Ramos (cell line): ENCODE data around the gene MIER2.
"Not testable (repeated sequence)": the region's sequence is repeated elsewhere in the genome, so short reads cannot be mapped to it uniquely, and the experiment has no call there.

Source experiments
- in situ Hi-C: fragments of 300-500 bp; cut with MboI; formaldehyde crosslinking; loops from one replicate; pipeline ENCODE4 v1.14.3; 2022; ENCODE audit warnings: low sequenced_read_pairs; ENCODE audit not compliant: unreplicated experiment

The MIER2 gene

GRCh38 chr19:344625-345319 lies at the start of gene MIER2:
TSS of gene MIER2 (minus strand) at chr19:344796. CDS start at chr19:344782, 14 bp downstream.
- in situ Hi-C loops: no loop called here

GRCh38 chr19:393560-393959 lies 49.0 kb upstream of the MIER2 start:
- in situ Hi-C loops: not testable (repeated sequence)

GRCh38 chr19:392375-392970 lies 47.9 kb upstream of the MIER2 start:
- in situ Hi-C loops: no loop called here

GRCh38 chr19:391726-392374 lies 47.3 kb upstream of the MIER2 start:
- in situ Hi-C loops: no loop called here

GRCh38 chr19:391207-391557 lies 46.6 kb upstream of the MIER2 start:
- in situ Hi-C loops: no loop called here

GRCh38 chr19:390386-391206 lies 46.0 kb upstream of the MIER2 start:
- in situ Hi-C loops: no loop called here

GRCh38 chr19:389935-390289 lies 45.3 kb upstream of the MIER2 start:
- in situ Hi-C loops: no loop called here

- in situ Hi-C loops: no loop called here
Measured at GRCh38 chr19:389255-389934, 44.8 kb upstream of the MIER2 start.

- in situ Hi-C loops: no loop called here
Measured at GRCh38 chr19:388691-389090, 44.1 kb upstream of the MIER2 start.

GRCh38 chr19:387777-388176 lies 43.2 kb upstream of the MIER2 start:
- in situ Hi-C loops: no loop called here

- in situ Hi-C loops: not testable (repeated sequence)
Measured at GRCh38 chr19:386632-387301, 42.2 kb upstream of the MIER2 start.

- in situ Hi-C loops: not testable (repeated sequence)
Measured at GRCh38 chr19:386189-386588, 41.6 kb upstream of the MIER2 start.

GRCh38 chr19:384799-385169 lies 40.2 kb upstream of the MIER2 start:
- in situ Hi-C loops: no loop called here

- in situ Hi-C loops: no loop called here
Measured at GRCh38 chr19:383922-384798, 39.6 kb upstream of the MIER2 start.

- in situ Hi-C loops: no loop called here
Measured at GRCh38 chr19:383040-383439, 38.4 kb upstream of the MIER2 start.

GRCh38 chr19:382578-382977 lies 38.0 kb upstream of the MIER2 start:
- in situ Hi-C loops: not testable (repeated sequence)

- in situ Hi-C loops: not testable (repeated sequence)
Measured at GRCh38 chr19:381901-382300, 37.3 kb upstream of the MIER2 start.

GRCh38 chr19:380618-381219 lies 36.1 kb upstream of the MIER2 start:
- in situ Hi-C loops: not testable (repeated sequence)

- in situ Hi-C loops: no loop called here
Measured at GRCh38 chr19:379796-380195, 35.2 kb upstream of the MIER2 start.
